ENCODE data around the gene ARSJ.

DNA sequence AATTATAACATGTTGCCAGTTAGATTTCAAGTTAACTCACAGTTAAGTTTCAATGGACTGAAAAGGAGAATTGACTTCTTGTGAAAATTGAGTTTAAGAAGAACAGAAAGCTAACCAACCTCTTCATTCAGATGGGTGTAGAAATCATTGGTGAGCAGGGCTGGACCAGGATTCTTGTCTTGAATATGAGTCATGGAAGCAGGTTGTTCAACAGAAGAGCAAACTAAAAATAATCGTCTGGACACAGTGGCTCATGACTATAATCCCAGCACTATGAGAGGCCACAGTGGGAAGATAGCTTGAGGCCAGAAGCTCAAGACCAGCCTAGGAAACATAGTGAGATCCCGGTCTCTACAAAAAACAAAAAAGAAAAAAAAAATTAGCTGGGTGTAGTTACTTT lies 98.2 kb downstream of the ARSJ start:
- TF ChIP-seq CTCF (IDR thresholded peaks at IDR 0.05 in 8 of 11, conservative IDR thresholded peaks at IDR 0.05 in 3 of 11): no peak
- TF ChIP-seq POLR2AphosphoS5 (IDR thresholded peaks at IDR 0.05): no peak

All from spleen (tissue), 7 donors.